Measurements from ENCODE around the gene OR6C1. TPM values are rescaled to one million over a fixed set of nuclear protein-coding genes. Genes with fewer than 3 reads are reported as not detected.

The OR6C1 gene
- total RNA-seq, 1 donor from 2014 or later = not detected

DNA sequence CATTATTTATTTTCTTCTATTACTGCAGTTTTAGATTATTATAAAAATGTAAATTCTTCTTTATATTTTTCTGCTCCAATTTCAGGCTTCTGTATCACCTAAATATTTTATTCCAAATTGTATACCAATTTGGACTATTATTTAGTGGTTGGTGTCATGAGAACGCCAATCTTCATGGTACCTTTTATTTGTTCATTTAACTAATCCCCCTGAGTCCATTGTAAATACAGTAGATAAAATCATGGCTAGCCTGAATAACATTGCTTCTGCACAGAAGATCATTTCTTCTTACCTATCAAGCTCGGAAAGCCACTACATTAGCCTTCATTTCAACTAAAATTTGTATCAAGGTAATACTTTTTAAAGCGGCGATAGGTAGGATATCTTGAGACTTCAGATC is 48.5 kb downstream of the OR6C1 start, which contains the start of gene OR6C75:
Gene OR6C75, plus strand, starts transcription at position 301 of the 400 bp plus-strand sequence. CDS start 2,136 bp downstream, outside the sequence.
- Histone ChIP-seq H3K4me1 (ENCODE audit: insufficient read depth, low read length) (no peaks in the 10 kb centered on the region), H3K36me3 (ENCODE audit: insufficient read depth, low read length) (no peaks in the 10 kb centered on the region), H3K9ac (ENCODE audit: low read length) (no peak within 1 kb of the TSS), H3K27ac (ENCODE audit: low read depth, low read length) (no peak within 1 kb of the TSS), H3K4me3 (ENCODE audit: insufficient read depth, low read depth, low read length) (no peak within 1 kb of the TSS), H2AFZ (ENCODE audit: low read depth, low read length) (no peak within 1 kb of the TSS), H3K79me2 (ENCODE audit: insufficient read depth, low read length) (no peaks in the 10 kb centered on the region), H3K27me3 (ENCODE audit: insufficient read depth, low read length) (no peaks in the 10 kb centered on the region), H3K4me2 (ENCODE audit: low read length) (no peak within 1 kb of the TSS), H4K20me1 (ENCODE audit: insufficient read depth, low read length) (no peaks in the 10 kb centered on the region), H3K9me3 (ENCODE audit: insufficient read depth, low read depth, low read length) (no peaks in the 10 kb centered on the region)
- Mint-ChIP-seq H3K4me1 (ENCODE audit: low read depth, unreplicated experiment) (peaks cover 6% of the 10 kb centered on the region), H3K36me3 (ENCODE audit: low read depth, unreplicated experiment) (no peaks in the 10 kb centered on the region), H3K4me3 (ENCODE audit: unreplicated experiment) (no peak within 1 kb of the TSS), H3K27ac (ENCODE audit: unreplicated experiment) (no peak within 1 kb of the TSS), H3K9me3 (ENCODE audit: unreplicated experiment) (no peaks in the 10 kb centered on the region), H3K27me3 (ENCODE audit: low read depth, unreplicated experiment) (no peaks in the 10 kb centered on the region)
- FAIRE-seq (no peak), DNase-seq (ENCODE audit: low read depth) (no peak)
- TF ChIP-seq EZH2 (IDR thresholded peaks at IDR 0.05; ENCODE audit: insufficient read depth, low read length) = no peak

- Mint-ChIP-seq H3K4me1 (ENCODE audit: low read depth, unreplicated experiment) (peaks cover 6% of the 10 kb centered on the region), H3K4me3 (ENCODE audit: unreplicated experiment) (no peak overlapping the region), H3K9me3 (ENCODE audit: unreplicated experiment) (no peaks in the 10 kb centered on the region), H3K27me3 (ENCODE audit: low read depth, unreplicated experiment) (no peaks in the 10 kb centered on the region), H3K27ac (ENCODE audit: unreplicated experiment) (no peak overlapping the region), H3K36me3 (ENCODE audit: low read depth, unreplicated experiment) (no peaks in the 10 kb centered on the region)
- no peaks in the 10 kb centered on the region for H4K20me1 ChIP-seq (ENCODE audit: insufficient read depth, low read length)
- no peak overlapping the region for H2AFZ ChIP-seq (ENCODE audit: low read depth, low read length)
- FAIRE-seq = no peak
- no peak overlapping the region for H3K27ac ChIP-seq (ENCODE audit: low read depth, low read length)
- H3K4me2 ChIP-seq (ENCODE audit: low read length) = no peak overlapping the region
- H3K4me1 ChIP-seq (ENCODE audit: insufficient read depth, low read length) = no peaks in the 10 kb centered on the region
- H3K27me3 ChIP-seq (ENCODE audit: insufficient read depth, low read length) = no peaks in the 10 kb centered on the region
- no peaks in the 10 kb centered on the region for H3K9me3 ChIP-seq (ENCODE audit: insufficient read depth, low read depth, low read length)
- DNase-seq (ENCODE audit: low read depth) = no peak
- H3K9ac ChIP-seq (ENCODE audit: low read length) = no peak overlapping the region
- H3K79me2 ChIP-seq (ENCODE audit: insufficient read depth, low read length) = no peaks in the 10 kb centered on the region
- TF ChIP-seq, protein P1, sequence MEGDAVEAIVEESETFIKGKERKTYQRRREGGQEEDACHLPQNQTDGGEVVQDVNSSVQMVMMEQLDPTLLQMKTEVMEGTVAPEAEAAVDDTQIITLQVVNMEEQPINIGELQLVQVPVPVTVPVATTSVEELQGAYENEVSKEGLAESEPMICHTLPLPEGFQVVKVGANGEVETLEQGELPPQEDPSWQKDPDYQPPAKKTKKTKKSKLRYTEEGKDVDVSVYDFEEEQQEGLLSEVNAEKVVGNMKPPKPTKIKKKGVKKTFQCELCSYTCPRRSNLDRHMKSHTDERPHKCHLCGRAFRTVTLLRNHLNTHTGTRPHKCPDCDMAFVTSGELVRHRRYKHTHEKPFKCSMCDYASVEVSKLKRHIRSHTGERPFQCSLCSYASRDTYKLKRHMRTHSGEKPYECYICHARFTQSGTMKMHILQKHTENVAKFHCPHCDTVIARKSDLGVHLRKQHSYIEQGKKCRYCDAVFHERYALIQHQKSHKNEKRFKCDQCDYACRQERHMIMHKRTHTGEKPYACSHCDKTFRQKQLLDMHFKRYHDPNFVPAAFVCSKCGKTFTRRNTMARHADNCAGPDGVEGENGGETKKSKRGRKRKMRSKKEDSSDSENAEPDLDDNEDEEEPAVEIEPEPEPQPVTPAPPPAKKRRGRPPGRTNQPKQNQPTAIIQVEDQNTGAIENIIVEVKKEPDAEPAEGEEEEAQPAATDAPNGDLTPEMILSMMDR (IDR thresholded peaks at IDR 0.05; ENCODE audit: insufficient read depth, low read depth, low read length) = no peak
- H3K36me3 ChIP-seq (ENCODE audit: insufficient read depth, low read length) = no peaks in the 10 kb centered on the region
- H3K4me3 ChIP-seq (ENCODE audit: insufficient read depth, low read depth, low read length) = no peak overlapping the region
Observed at GRCh38 chr12:55365086-55365485, 50.9 kb downstream of the OR6C1 start.

Other genes starting within 250 kb of the OR6C1 start
- not detected in 2 replicates for gene OR9K2, start 187.9 kb upstream of the OR6C1 start, total RNA-seq
- not detected in 2 replicates for gene OR10A7, start 93.3 kb upstream of the OR6C1 start, total RNA-seq
- not detected in 2 replicates for gene OR6C74, start 69.7 kb upstream of the OR6C1 start, total RNA-seq
- not detected in 2 replicates for gene OR6C6, start 17.8 kb upstream of the OR6C1 start, total RNA-seq
- not detected in 2 replicates for gene OR6C3, start 16.4 kb downstream of the OR6C1 start, total RNA-seq
- not detected in 2 replicates for gene OR6C75, start 48.6 kb downstream of the OR6C1 start, total RNA-seq
- gene OR6C65, start 86.2 kb downstream of the OR6C1 start, total RNA-seq = not detected in 2 replicates
- not detected in 2 replicates for gene OR6C76, start 111.9 kb downstream of the OR6C1 start, total RNA-seq
- gene OR6C2, start 129.7 kb downstream of the OR6C1 start, total RNA-seq = not detected in 2 replicates
- gene OR6C70, start 155.8 kb downstream of the OR6C1 start, total RNA-seq = not detected in 2 replicates
- not detected in 2 replicates for gene OR6C68, start 178.0 kb downstream of the OR6C1 start, total RNA-seq
- gene OR6C4, start 235.3 kb downstream of the OR6C1 start, total RNA-seq = not detected in 2 replicates

Measured in astrocyte (in vitro differentiated cells and primary cell).